ENCODE measurements around the gene CD69. TPM values are rescaled to one million over a fixed set of nuclear protein-coding genes. Genes with fewer than 3 reads are reported as not detected.

The CD69 gene
- total RNA-seq, 2 experiments from 2014 or later: 631 to 659 TPM

- POLR2A ChIA-PET: interaction anchor here (0.8 to 6.2 kb wide), 18 partner anchors 8 to 116 kb away, joined by 3 to 116 read pairs (median 6); partner anchors contain the start of gene CD69
- H3K27ac ChIP-seq (ENCODE audit: low read depth in 1 of 2, low read length in 2 of 2): no peak overlapping the region
- peaks cover 54% of the 10 kb centered on the region for H3K4me1 Mint-ChIP-seq (ENCODE audit: low read depth)
- peaks cover 14% of the 10 kb centered on the region for H3K4me1 ChIP-seq (ENCODE audit: insufficient read depth, low read length)
- H3K36me3 ChIP-seq (ENCODE audit: insufficient read depth, low read length): peaks cover 37% of the 10 kb centered on the region
- H3K36me3 Mint-ChIP-seq (ENCODE audit: low read depth): peaks cover 40% of the 10 kb centered on the region
- H3K27me3 ChIP-seq (ENCODE audit: control insufficient read depth in 1 of 2, insufficient read depth in 2 of 2, low read length in 2 of 2): no peaks in the 10 kb centered on the region
- peak overlapping the region; percentile 63 for H3K4me3 Mint-ChIP-seq
- peak overlapping the region; percentile 80 for H3K27ac Mint-ChIP-seq
- intact Hi-C loops (cut with DNase I, micrococcal nuclease): loop anchor here (1.0 to 5.0 kb wide), 5 partner anchors 48 to 442 kb away; partner anchors contain the start of gene CLEC2B (in 2 of the 2)
- peak overlapping the region; percentile 10 for H3K4me3 ChIP-seq (ENCODE audit: low read length)
- peak; percentile 86 for TF ChIP-seq CTCF (IDR thresholded peaks at IDR 0.05)
- no peaks in the 10 kb centered on the region for H3K27me3 Mint-ChIP-seq
- no peaks in the 10 kb centered on the region for H3K9me3 ChIP-seq (ENCODE audit: control insufficient read depth in 1 of 2, insufficient read depth in 1 of 2, low read length in 2 of 2)
- ATAC-seq (ENCODE audit: poor library complexity) (peak; percentile 48), DNase-seq (peak in 13 of 14 experiments; percentile 13 to 87 (median 44))
- H3K9me3 Mint-ChIP-seq: no peaks in the 10 kb centered on the region
- CTCF ChIA-PET: interaction anchor here (0.7 to 11.8 kb wide), 35 partner anchors 9 to 403 kb away, joined by 3 to 185 read pairs (median 4); partner anchors contain the start of genes CD69 and CLEC2B
These were observed 10.2 kb downstream of the CD69 start for GRCh38 chr12:9750276-9751203.

GRCh38 chr12:9749640-9750039 lies 11.1 kb downstream of the CD69 start:
- H3K36me3 ChIP-seq (ENCODE audit: insufficient read depth, low read length): peaks cover 28% of the 10 kb centered on the region
- H3K9me3 ChIP-seq (ENCODE audit: control insufficient read depth in 1 of 2, insufficient read depth in 1 of 2, low read length in 2 of 2): no peaks in the 10 kb centered on the region
- H3K9me3 Mint-ChIP-seq: no peaks in the 10 kb centered on the region
- no peak overlapping the region for H3K4me3 ChIP-seq (ENCODE audit: low read length)
- no peak for ATAC-seq (ENCODE audit: poor library complexity)
- H3K4me3 Mint-ChIP-seq: no peak overlapping the region
- H3K27ac Mint-ChIP-seq: no peak overlapping the region
- ChIA-PET POLR2A (interaction anchor here (1.4 to 6.2 kb wide), 11 partner anchors 8 to 102 kb away, joined by 3 to 116 read pairs (median 10); partner anchors contain the start of gene CD69), CTCF (interaction anchor here (0.9 to 11.8 kb wide), 12 partner anchors 11 to 403 kb away, joined by 3 to 185 read pairs (median 4); partner anchors contain the start of gene CD69)
- TF ChIP-seq CTCF (IDR thresholded peaks at IDR 0.05): no peak
- no peak overlapping the region for H3K27ac ChIP-seq (ENCODE audit: low read depth in 1 of 2, low read length in 2 of 2)
- no peaks in the 10 kb centered on the region for H3K27me3 ChIP-seq (ENCODE audit: control insufficient read depth in 1 of 2, insufficient read depth in 2 of 2, low read length in 2 of 2)
- no peak for DNase-seq
- H3K27me3 Mint-ChIP-seq: no peaks in the 10 kb centered on the region
- peaks cover 10% of the 10 kb centered on the region for H3K4me1 ChIP-seq (ENCODE audit: insufficient read depth, low read length)
- peaks cover 52% of the 10 kb centered on the region for H3K4me1 Mint-ChIP-seq (ENCODE audit: low read depth)
- H3K36me3 Mint-ChIP-seq (ENCODE audit: low read depth): peaks cover 31% of the 10 kb centered on the region
- intact Hi-C loops (cut with DNase I, micrococcal nuclease): loop anchor here (1.0 to 5.0 kb wide), 10 partner anchors 49 to 443 kb away; partner anchors contain the start of gene CLEC2B (in 2 of the 2)

GRCh38 chr12:9745199-9745598 lies 15.5 kb downstream of the CD69 start:
- POLR2A ChIA-PET: interaction anchor here (5.4 to 5.9 kb wide), 2 partner anchors 12 to 95 kb away, joined by 192 to 198 read pairs; partner anchors contain the start of gene CD69
- intact Hi-C loops (cut with DNase I, micrococcal nuclease): loop anchor here (5.0 kb wide), 5 partner anchors 113 to 447 kb away; no protein-coding TSS in a partner anchor
- no peak overlapping the region for H3K4me3 ChIP-seq (ENCODE audit: low read length)
- peaks cover 19% of the 10 kb centered on the region for H3K4me1 ChIP-seq (ENCODE audit: insufficient read depth, low read length)
- no peaks in the 10 kb centered on the region for H3K27me3 Mint-ChIP-seq
- peak overlapping the region; percentile 56 for H3K27ac Mint-ChIP-seq
- CTCF ChIA-PET: interaction anchor here (1.0 to 2.6 kb wide), 2 partner anchors 53 to 69 kb away, joined by 3 to 12 read pairs; no protein-coding TSS in a partner anchor
- no peak for ATAC-seq (ENCODE audit: poor library complexity)
- H3K4me1 Mint-ChIP-seq (ENCODE audit: low read depth): peaks cover 48% of the 10 kb centered on the region
- no peak for DNase-seq
- H3K4me3 Mint-ChIP-seq: no peak overlapping the region
- no peaks in the 10 kb centered on the region for H3K36me3 Mint-ChIP-seq (ENCODE audit: low read depth)
- no peak for TF ChIP-seq CTCF (IDR thresholded peaks at IDR 0.05)
- H3K9me3 Mint-ChIP-seq: no peaks in the 10 kb centered on the region
- H3K9me3 ChIP-seq (ENCODE audit: control insufficient read depth in 1 of 2, insufficient read depth in 1 of 2, low read length in 2 of 2): no peaks in the 10 kb centered on the region
- no peaks in the 10 kb centered on the region for H3K27me3 ChIP-seq (ENCODE audit: control insufficient read depth in 1 of 2, insufficient read depth in 2 of 2, low read length in 2 of 2)
- H3K27ac ChIP-seq (ENCODE audit: low read depth in 1 of 2, low read length in 2 of 2): no peak overlapping the region
- no peaks in the 10 kb centered on the region for H3K36me3 ChIP-seq (ENCODE audit: insufficient read depth, low read length)

Measured in CD4-positive, alpha-beta T cell (primary cell).